ENCODE measurements around the gene LAPTM5. TPM values are rescaled to one million over a fixed set of nuclear protein-coding genes. Genes with fewer than 3 reads are reported as not detected.

The LAPTM5 gene
- total and polyA plus RNA-seq, 2 donors (not counting 1 experiment from before 2014, with no cell fraction given), result 1,384 to 1,519 TPM

- WGBS (ENCODE audit: insufficient coverage), result 75% methylated on average over 5 of the region's 7 CpGs
- Histone ChIP-seq H3K36me3 (replicated peaks in 1 of 2; ENCODE audit: control extremely low read depth in 1 of 2, control insufficient read depth in 1 of 2, extremely low read depth in 1 of 2, insufficient read depth in 2 of 2, low read length in 1 of 2) (no peaks in the 10 kb centered on the region), H3K4me2 (replicated peaks; ENCODE audit: low read depth, low read length, poor library complexity, severe bottlenecking) (no peak overlapping the region), H3K4me3 (ENCODE audit: control extremely low read depth in 1 of 5, extremely low read depth in 1 of 5, insufficient read depth in 1 of 5, low read depth in 2 of 5, low read length in 4 of 5) (no peak overlapping the region), H3K27me3 (replicated peaks in 1 of 4; ENCODE audit: control extremely low read depth in 1 of 4, control insufficient read depth in 3 of 4, insufficient read depth in 4 of 4, low read length in 3 of 4) (no peaks in the 10 kb centered on the region), H3K79me2 (ENCODE audit: control insufficient read depth, insufficient read depth, low read length) (peaks cover 1% of the 10 kb centered on the region), H3K4me1 (ENCODE audit: control insufficient read depth in 2 of 2, insufficient read depth in 2 of 2, low read length in 2 of 2) (peaks cover 0 to 9% of the 10 kb centered on the region in 2 donors), H3K27ac (ENCODE audit: low read length in 2 of 2) (no peak overlapping the region), H2AFZ (ENCODE audit: insufficient read depth, low read depth, low read length, poor library complexity, severe bottlenecking) (no peak overlapping the region), H4K20me1 (ENCODE audit: control insufficient read depth, insufficient read depth, low read length, poor library complexity, severe bottlenecking) (no peaks in the 10 kb centered on the region), H3K9me3 (ENCODE audit: control extremely low read depth in 1 of 3, control insufficient read depth in 2 of 3, insufficient read depth in 1 of 3, low read length in 2 of 3) (no peaks in the 10 kb centered on the region), H3K9ac (ENCODE audit: low read length) (no peak overlapping the region)
- ChIA-PET POLR2A (no interaction called here), CTCF (interaction anchor here (0.8 to 15.4 kb wide), 3 partner anchors 13 to 130 kb away, joined by 3 to 536 read pairs (median 4); partner anchors contain the start of gene MATN1)
- intact Hi-C loops (cut with micrococcal nuclease), result no loop called here
- Mint-ChIP-seq H3K4me1 (peaks cover 18% of the 10 kb centered on the region), H3K9me3 (ENCODE audit: insufficient read depth) (no peaks in the 10 kb centered on the region), H3K27me3 (no peaks in the 10 kb centered on the region), H3K27ac (peak overlapping the region; percentile 67), H3K4me3 (no peak overlapping the region)
- ATAC-seq (ENCODE audit: low read depth) (no peak), DNase-seq (no peak)
- TF ChIP-seq CTCF (IDR thresholded peaks at IDR 0.05) (no peak), EZH2 (IDR thresholded peaks at IDR 0.05; ENCODE audit: borderline replicate concordance, insufficient read depth, low read depth, low read length, poor library complexity, severe bottlenecking) (no peak)
Measured at GRCh38 chr1:30773722-30774358, 16.3 kb upstream of the LAPTM5 start.

DNA sequence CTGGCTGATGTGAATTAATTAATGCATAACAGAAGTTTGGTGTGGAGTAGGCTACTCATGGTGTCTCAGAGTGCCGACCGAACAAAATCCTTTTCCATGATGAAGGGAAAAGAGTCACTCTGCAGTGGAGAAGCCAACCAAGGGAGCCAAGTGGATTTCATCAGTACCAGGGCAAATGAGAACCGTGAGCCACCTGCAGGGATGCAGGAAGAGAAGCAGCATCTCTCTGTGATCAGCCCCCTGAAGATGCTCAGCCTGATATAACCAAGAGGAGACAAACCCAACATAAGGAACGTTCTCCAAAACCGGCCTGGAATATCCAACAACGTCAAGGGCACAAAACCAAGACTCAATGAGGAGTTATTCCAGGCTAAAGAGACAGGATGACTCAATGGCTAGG, 13.4 kb upstream of the LAPTM5 start:
- ATAC-seq (ENCODE audit: low read depth), result no peak
- no peak for DNase-seq
- Histone ChIP-seq H4K20me1 (ENCODE audit: control insufficient read depth, insufficient read depth, low read length, poor library complexity, severe bottlenecking) (no peaks in the 10 kb centered on the region), H3K9me3 (ENCODE audit: control extremely low read depth in 1 of 3, control insufficient read depth in 2 of 3, insufficient read depth in 1 of 3, low read length in 2 of 3) (no peaks in the 10 kb centered on the region), H3K79me2 (ENCODE audit: control insufficient read depth, insufficient read depth, low read length) (peaks cover 7% of the 10 kb centered on the region), H3K27ac (ENCODE audit: low read length in 2 of 2) (no peak overlapping the region), H3K4me3 (ENCODE audit: control extremely low read depth in 1 of 5, extremely low read depth in 1 of 5, insufficient read depth in 1 of 5, low read depth in 2 of 5, low read length in 4 of 5) (no peak overlapping the region), H2AFZ (ENCODE audit: insufficient read depth, low read depth, low read length, poor library complexity, severe bottlenecking) (no peak overlapping the region), H3K4me2 (replicated peaks; ENCODE audit: low read depth, low read length, poor library complexity, severe bottlenecking) (no peak overlapping the region), H3K4me1 (ENCODE audit: control insufficient read depth in 2 of 2, insufficient read depth in 2 of 2, low read length in 2 of 2) (peaks cover 2% of the 10 kb centered on the region in 2 donors), H3K27me3 (replicated peaks in 1 of 4; ENCODE audit: control extremely low read depth in 1 of 4, control insufficient read depth in 3 of 4, insufficient read depth in 4 of 4, low read length in 3 of 4) (no peaks in the 10 kb centered on the region), H3K9ac (ENCODE audit: low read length) (no peak overlapping the region), H3K36me3 (replicated peaks in 1 of 2; ENCODE audit: control extremely low read depth in 1 of 2, control insufficient read depth in 1 of 2, extremely low read depth in 1 of 2, insufficient read depth in 2 of 2, low read length in 1 of 2) (no peaks in the 10 kb centered on the region)
- POLR2A ChIA-PET, result no interaction called here
- Mint-ChIP-seq H3K27me3 (no peaks in the 10 kb centered on the region), H3K4me1 (peaks cover 20% of the 10 kb centered on the region), H3K4me3 (no peak overlapping the region), H3K9me3 (ENCODE audit: insufficient read depth) (no peaks in the 10 kb centered on the region), H3K27ac (no peak overlapping the region)
- intact Hi-C loops (cut with micrococcal nuclease), result no loop called here
- TF ChIP-seq EZH2 (IDR thresholded peaks at IDR 0.05; ENCODE audit: borderline replicate concordance, insufficient read depth, low read depth, low read length, poor library complexity, severe bottlenecking), result no peak
- CTCF ChIA-PET, result interaction anchor here (0.7 to 2.5 kb wide), 4 partner anchors 9 to 51 kb away, joined by 4 to 12 read pairs (median 8); no protein-coding TSS in a partner anchor
- 80% methylated on average over 5 of the region's 6 CpGs for WGBS (ENCODE audit: insufficient coverage)

Data from B cell (primary cell).